HT1080 (cell line): ENCODE data around the gene XKR7. TPM values are rescaled to one million over a fixed set of nuclear protein-coding genes. Genes with fewer than 3 reads are reported as not detected.

Experiments
- DNase-seq: peaks from one replicate; pipeline ENCODE4 v3.0.0-alpha.2; 2015; ENCODE audit warnings: low read depth
- total RNA-seq: library from RNA; depleted of rRNA; stranded (reverse); fragments of >200 nt; shearing (Covaris generic); gene quantifications from 2 replicates; pipeline ENCODE4 v1.2.3, GENCODE V29; 2014

The XKR7 gene
- total RNA-seq, 1 experiment from 2014 or later: not detected

GRCh38 chr20:31943052-31943471, 24.9 kb upstream of the XKR7 start:
- no peak for DNase-seq

GRCh38 chr20:31945319-31945718, 22.6 kb upstream of the XKR7 start:
- no peak for DNase-seq

- DNase-seq: no peak
Measured at GRCh38 chr20:31945785-31946184, 22.2 kb upstream of the XKR7 start.

GRCh38 chr20:31948008-31948407, 19.9 kb upstream of the XKR7 start:
- no peak for DNase-seq

GRCh38 chr20:31949877-31950646, 17.9 kb upstream of the XKR7 start:
- no peak for DNase-seq

GRCh38 chr20:31951203-31951529, 16.8 kb upstream of the XKR7 start:
- DNase-seq: no peak

GRCh38 chr20:31951530-31952453, 16.2 kb upstream of the XKR7 start, which contains the start of gene PDRG1:
Gene PDRG1 (minus strand): TSS chr20:31952046. CDS start chr20:31951961, 85 bp downstream.
- peak; percentile 91 for DNase-seq

GRCh38 chr20:31953556-31954148, 14.3 kb upstream of the XKR7 start:
- no peak for DNase-seq

GRCh38 chr20:31954500-31954899, 13.5 kb upstream of the XKR7 start:
- DNase-seq: no peak

- no peak for DNase-seq
Measured at GRCh38 chr20:31956556-31957526, 11.1 kb upstream of the XKR7 start.

- no peak for DNase-seq
Measured at GRCh38 chr20:31962761-31963160, 5.2 kb upstream of the XKR7 start.

- DNase-seq: no peak
Measured at GRCh38 chr20:31963889-31964288, 4.1 kb upstream of the XKR7 start.

GRCh38 chr20:31966991-31967655, 828 bp upstream of the XKR7 start:
- no peak for DNase-seq

- DNase-seq: peak; percentile 56
Measured at GRCh38 chr20:31968291-31969126, 558 bp downstream of the XKR7 start.

GRCh38 chr20:31969991-31970390, 2.0 kb downstream of the XKR7 start:
- no peak for DNase-seq

- DNase-seq: no peak
Measured at GRCh38 chr20:31972471-31973021, 4.6 kb downstream of the XKR7 start.

GRCh38 chr20:31974296-31974695, 6.3 kb downstream of the XKR7 start:
- DNase-seq: no peak

- no peak for DNase-seq
Measured at GRCh38 chr20:31974951-31975487, 7.1 kb downstream of the XKR7 start.

GRCh38 chr20:31975874-31976273, 7.9 kb downstream of the XKR7 start:
- DNase-seq: no peak
